ENCODE data around the gene DNASE1L3.

Gene DNASE1L3

DNA sequence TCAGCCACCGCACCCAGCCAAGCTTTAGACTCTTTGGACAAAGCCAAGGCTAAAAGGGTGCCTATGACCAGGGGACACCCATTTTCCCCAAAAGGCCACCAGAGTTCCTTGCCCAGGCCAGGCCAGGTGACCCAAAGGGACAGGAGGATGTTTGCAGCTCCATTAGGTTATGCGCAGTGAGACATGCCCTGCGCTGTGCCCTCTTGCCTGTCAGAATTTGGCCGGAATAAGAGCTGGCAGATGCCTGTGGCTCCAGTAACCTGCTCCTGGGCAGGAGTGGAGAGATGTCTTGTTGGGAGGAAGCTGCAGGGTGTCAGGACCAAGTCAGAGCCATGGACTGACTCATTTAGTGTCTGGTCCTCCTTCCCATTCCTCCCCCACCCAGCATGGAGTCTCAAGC lies 20.5 kb downstream of the DNASE1L3 start:
- H3K27ac ChIP-seq: no peak overlapping the region
- TF ChIP-seq ZFX (IDR thresholded peaks at IDR 0.05): no peak

DNA sequence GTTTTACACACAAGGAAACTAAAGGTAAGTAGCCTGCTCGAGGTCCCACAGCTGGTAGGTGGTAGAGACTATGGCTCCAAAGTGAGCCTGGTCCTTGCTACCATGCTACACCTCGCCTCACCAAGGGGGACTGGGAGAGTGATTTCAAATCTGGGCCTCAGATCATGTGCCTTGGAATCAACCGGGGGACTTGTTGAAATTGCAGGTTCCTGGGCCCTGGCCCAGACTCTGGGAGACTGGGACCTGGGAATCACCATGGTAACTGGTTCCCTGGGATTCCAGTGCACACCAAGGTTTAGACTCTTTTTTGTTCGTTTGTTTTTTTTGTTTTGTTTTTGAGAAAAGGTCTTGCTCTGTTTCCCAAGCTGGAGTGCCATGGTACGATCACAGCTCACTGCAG lies 21.1 kb downstream of the DNASE1L3 start:
- TF ChIP-seq, protein P1, sequence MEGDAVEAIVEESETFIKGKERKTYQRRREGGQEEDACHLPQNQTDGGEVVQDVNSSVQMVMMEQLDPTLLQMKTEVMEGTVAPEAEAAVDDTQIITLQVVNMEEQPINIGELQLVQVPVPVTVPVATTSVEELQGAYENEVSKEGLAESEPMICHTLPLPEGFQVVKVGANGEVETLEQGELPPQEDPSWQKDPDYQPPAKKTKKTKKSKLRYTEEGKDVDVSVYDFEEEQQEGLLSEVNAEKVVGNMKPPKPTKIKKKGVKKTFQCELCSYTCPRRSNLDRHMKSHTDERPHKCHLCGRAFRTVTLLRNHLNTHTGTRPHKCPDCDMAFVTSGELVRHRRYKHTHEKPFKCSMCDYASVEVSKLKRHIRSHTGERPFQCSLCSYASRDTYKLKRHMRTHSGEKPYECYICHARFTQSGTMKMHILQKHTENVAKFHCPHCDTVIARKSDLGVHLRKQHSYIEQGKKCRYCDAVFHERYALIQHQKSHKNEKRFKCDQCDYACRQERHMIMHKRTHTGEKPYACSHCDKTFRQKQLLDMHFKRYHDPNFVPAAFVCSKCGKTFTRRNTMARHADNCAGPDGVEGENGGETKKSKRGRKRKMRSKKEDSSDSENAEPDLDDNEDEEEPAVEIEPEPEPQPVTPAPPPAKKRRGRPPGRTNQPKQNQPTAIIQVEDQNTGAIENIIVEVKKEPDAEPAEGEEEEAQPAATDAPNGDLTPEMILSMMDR (conservative IDR thresholded peaks at IDR 0.05): no peak
- no peak for TF ChIP-seq ZFX (IDR thresholded peaks at IDR 0.05)
- no peak overlapping the region for H3K27ac ChIP-seq

DNA sequence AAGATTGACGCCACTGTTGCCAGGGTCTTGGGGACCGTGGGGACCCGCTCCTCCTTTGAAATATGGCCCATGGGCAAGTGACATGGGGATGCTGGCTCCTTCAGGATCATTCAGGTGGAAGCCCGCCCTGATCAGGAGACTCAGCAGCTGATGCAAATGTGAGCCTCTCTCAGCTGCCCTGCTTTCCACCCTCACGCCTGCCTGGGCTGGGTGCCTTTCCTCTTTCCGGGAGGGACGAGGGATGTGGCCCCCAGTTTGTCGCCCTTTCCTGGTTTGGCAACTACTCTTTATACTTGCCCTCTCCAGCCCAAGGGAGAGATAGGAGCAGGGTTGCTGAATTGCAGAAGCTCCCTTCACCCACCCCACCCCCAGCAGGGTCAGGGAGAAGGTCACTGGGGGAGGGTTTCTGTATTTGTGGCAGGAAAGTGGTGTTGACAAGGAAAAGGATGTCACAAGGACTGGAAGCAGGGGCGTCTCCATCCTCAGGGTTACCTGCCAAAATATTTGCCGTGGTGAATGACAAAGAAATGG lies 21.8 kb downstream of the DNASE1L3 start:
- H3K27ac ChIP-seq: no peak overlapping the region
- TF ChIP-seq, protein P1 (conservative IDR thresholded peaks at IDR 0.05): no peak
- TF ChIP-seq ZFX (IDR thresholded peaks at IDR 0.05): no peak

DNA sequence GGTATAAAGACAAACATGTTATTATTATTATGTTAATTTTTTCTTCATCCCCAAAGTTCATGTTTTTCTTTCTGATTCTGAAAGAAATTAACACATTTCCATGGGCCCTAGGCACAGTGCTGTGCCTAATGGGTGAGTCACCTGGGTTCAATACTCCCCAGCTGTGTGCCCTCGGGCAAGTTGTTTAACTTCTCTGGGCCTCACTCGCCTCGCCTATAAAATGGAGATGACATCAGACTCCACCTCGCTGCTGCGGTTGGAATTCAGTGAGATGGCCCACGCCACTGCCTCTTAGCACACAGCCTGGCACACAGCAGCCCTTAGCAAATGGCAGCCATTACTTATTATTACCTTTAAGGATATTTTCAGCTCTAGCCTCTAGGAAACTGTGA lies 22.6 kb downstream of the DNASE1L3 start:
- TF ChIP-seq, protein P1 (conservative IDR thresholded peaks at IDR 0.05): no peak
- TF ChIP-seq ZFX (IDR thresholded peaks at IDR 0.05): no peak
- no peak overlapping the region for H3K27ac ChIP-seq

DNA sequence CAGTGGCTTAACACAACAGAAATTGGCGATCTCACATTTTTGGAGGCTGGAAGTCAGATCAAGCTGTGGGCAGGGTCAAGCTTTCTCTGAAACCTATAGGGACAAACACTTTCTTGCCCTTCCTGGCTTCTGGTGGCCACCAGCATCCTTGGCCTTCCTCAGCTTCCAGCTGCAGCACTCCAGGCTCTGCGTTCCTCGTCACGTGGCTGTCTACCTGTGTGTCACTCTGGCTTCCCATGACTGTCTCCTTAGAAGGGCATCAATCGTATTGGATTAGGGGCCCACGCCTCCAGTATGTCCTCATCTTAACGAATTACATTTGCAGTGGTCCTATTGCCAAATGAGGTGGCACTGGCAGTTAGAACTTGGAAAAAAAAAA lies 25.8 kb downstream of the DNASE1L3 start:
- TF ChIP-seq ZFX (IDR thresholded peaks at IDR 0.05): no peak
- TF ChIP-seq, protein P1 (conservative IDR thresholded peaks at IDR 0.05): no peak
- H3K27ac ChIP-seq: no peak overlapping the region

DNA sequence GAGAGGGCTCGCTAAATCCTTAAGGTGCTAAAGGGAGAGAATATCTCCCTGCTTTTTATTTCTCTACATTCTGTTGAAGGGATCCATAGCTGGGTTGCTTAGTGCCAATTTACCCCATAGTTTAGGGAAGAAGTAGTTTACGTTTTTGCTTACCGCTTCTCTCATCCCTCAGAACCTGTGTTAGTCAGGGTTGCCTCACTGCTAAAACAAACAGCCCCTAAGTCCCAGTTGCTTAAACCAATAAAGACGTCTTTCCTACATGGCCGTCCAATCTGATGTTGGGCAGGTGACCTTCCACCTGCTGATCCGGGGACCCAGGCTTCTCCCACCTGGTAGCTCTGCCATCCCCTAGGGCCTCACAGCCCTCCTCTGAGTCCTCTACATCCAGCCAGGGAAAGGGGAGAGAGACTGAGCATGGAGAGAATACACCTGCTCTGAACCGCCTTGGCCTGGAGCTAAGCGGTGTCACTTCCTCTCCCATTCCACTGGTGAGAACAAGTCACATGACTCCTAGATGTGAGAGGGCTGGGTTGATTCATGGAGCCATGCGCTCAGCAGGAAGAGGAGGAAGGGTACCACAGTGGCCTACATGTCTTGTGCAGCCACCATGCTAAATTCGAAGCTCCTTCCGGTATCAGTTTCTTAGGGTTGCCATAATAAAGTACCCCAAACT lies 26.3 kb downstream of the DNASE1L3 start:
- TF ChIP-seq ZFX (IDR thresholded peaks at IDR 0.05): no peak
- TF ChIP-seq, protein P1 (conservative IDR thresholded peaks at IDR 0.05): no peak
- no peak overlapping the region for H3K27ac ChIP-seq

DNA sequence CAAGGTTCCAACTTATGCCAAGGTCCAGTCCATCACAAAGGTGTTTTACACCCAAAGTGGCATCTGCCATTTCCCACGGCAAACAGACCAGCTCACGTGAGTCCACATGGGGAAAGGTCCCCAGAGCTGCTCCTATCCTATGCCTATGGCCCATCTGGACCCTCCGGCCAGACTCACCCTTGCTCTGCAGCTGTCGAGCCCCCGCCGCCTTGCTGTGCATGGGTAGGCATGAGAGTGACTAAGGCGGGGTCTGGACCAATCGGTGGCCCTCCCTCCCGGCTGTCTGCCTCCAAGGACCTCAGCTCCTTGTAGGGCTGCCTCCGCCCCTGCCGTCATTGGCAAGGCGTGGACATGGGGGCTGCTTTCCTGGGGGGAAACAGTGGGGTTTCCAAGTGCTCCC lies 26.9 kb downstream of the DNASE1L3 start:
- no peak overlapping the region for H3K27ac ChIP-seq
- TF ChIP-seq ZFX (IDR thresholded peaks at IDR 0.05): no peak
- TF ChIP-seq, protein P1 (conservative IDR thresholded peaks at IDR 0.05): no peak

DNA sequence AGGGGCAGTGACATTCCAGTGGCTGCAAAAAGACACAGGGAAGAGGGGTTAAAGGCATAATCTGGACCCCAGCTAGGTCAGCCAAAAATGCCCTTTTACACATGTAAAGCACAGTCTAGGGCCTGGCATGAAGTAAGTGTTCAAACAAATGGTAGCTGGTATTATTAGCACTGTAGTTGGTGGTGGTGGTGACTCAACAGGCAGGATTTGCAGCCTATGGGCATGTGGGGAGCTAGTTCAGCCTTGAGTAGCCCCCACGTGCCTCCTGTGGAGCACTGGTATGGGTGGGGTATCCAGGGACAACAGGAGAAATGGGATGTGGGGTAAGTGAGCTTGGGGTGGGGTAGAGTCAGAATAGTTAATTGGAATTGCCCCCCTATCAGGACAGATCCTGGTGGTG lies 27.6 kb downstream of the DNASE1L3 start:
- TF ChIP-seq, protein P1 (conservative IDR thresholded peaks at IDR 0.05): no peak
- TF ChIP-seq ZFX (IDR thresholded peaks at IDR 0.05): no peak
- H3K27ac ChIP-seq: no peak overlapping the region

All from C4-2B (cell line).